Progenitor cell of endocrine pancreas (in vitro differentiated cells): ENCODE measurements around the gene IPMK. TPM values are rescaled to one million over a fixed set of nuclear protein-coding genes. Genes with fewer than 3 reads are reported as not detected.

Experiments
- DNase-seq: peaks from one replicate; pipeline ENCODE4 v3.0.0; 2021; ENCODE audit warnings: low spot score; ENCODE audit not compliant: unreplicated experiment
- H3K27ac Mint-ChIP-seq: 2 replicates; pipeline ENCODE4 v1.8.0; 2021; ENCODE audit warnings: mild to moderate bottlenecking, moderate library complexity, mixed read lengths
- H3K27me3 Mint-ChIP-seq: 2 replicates; pipeline ENCODE4 v1.8.0; 2021; ENCODE audit warnings: mixed read lengths
- H3K36me3 Mint-ChIP-seq: 2 replicates; pipeline ENCODE4 v1.8.0; 2022; ENCODE audit warnings: mixed read lengths; ENCODE audit not compliant: insufficient read depth
- H3K4me1 Mint-ChIP-seq: 2 replicates; pipeline ENCODE4 v1.8.0; 2021; ENCODE audit warnings: low read depth, mixed read lengths
- H3K4me3 Mint-ChIP-seq: 2 replicates; pipeline ENCODE4 v1.8.0; 2021; ENCODE audit warnings: low read depth, mild to moderate bottlenecking, moderate library complexity, mixed read lengths
- H3K9me3 Mint-ChIP-seq: 2 replicates; pipeline ENCODE4 v1.8.0; 2021; ENCODE audit warnings: low read depth, mixed read lengths
- CTCF ChIP-seq: fragments of 200-600 bp; sonication (generic); IDR thresholded peaks from one replicate; pipeline ENCODE4 v1.5.0; 2021; ENCODE audit warnings: antibody characterized with exemption, mild to moderate bottlenecking; ENCODE audit not compliant: unreplicated experiment
- total RNA-seq: library from RNA; stranded (reverse); gene quantifications from 2 replicates; pipeline ENCODE4 v1.2.1, GENCODE V29; 2021

Gene IPMK
- total RNA-seq, 1 donor from 2014 or later: 5.7 TPM

GRCh38 chr10:58210160-58210559, 57.5 kb downstream of the IPMK start:
- Mint-ChIP-seq H3K27ac (peak overlapping the region; percentile 25), H3K36me3 (peaks cover 17% of the 10 kb centered on the region), H3K27me3 (no peaks in the 10 kb centered on the region), H3K4me1 (peaks cover 2% of the 10 kb centered on the region), H3K9me3 (peaks cover 11% of the 10 kb centered on the region), H3K4me3 (no peak overlapping the region)
- no peak for DNase-seq
- no peak for TF ChIP-seq CTCF

GRCh38 chr10:58209669-58210068, 58.0 kb downstream of the IPMK start:
- no peak overlapping the region for H3K27ac Mint-ChIP-seq
- peaks cover 14% of the 10 kb centered on the region for H3K36me3 Mint-ChIP-seq

GRCh38 chr10:58206251-58206650, 61.4 kb downstream of the IPMK start:
- H3K4me1 Mint-ChIP-seq: no peaks in the 10 kb centered on the region
- peaks cover 15% of the 10 kb centered on the region for H3K36me3 Mint-ChIP-seq
- no peak overlapping the region for H3K4me3 Mint-ChIP-seq
- H3K27me3 Mint-ChIP-seq: no peaks in the 10 kb centered on the region
- H3K27ac Mint-ChIP-seq: no peak overlapping the region
- TF ChIP-seq CTCF: no peak
- DNase-seq: no peak
- H3K9me3 Mint-ChIP-seq: peaks cover 11% of the 10 kb centered on the region

More at GRCh38 chr10:58209669-58210068, 58.0 kb downstream of the IPMK start:
- Mint-ChIP-seq H3K4me3 (no peak overlapping the region), H3K9me3 (peaks cover 11% of the 10 kb centered on the region), H3K4me1 (peaks cover 2% of the 10 kb centered on the region), H3K27me3 (no peaks in the 10 kb centered on the region)
- no peak for TF ChIP-seq CTCF
- DNase-seq: no peak

- Mint-ChIP-seq H3K9me3 (peaks cover 3% of the 10 kb centered on the region), H3K4me3 (no peak overlapping the region), H3K36me3 (peaks cover 5% of the 10 kb centered on the region), H3K27me3 (no peaks in the 10 kb centered on the region), H3K4me1 (no peaks in the 10 kb centered on the region), H3K27ac (no peak overlapping the region)
- DNase-seq: no peak
- TF ChIP-seq CTCF: no peak
Observed at GRCh38 chr10:58201704-58202103, 66.0 kb downstream of the IPMK start.

- DNase-seq: no peak
- Mint-ChIP-seq H3K9me3 (no peaks in the 10 kb centered on the region), H3K4me3 (no peak overlapping the region), H3K36me3 (no peaks in the 10 kb centered on the region), H3K27me3 (no peaks in the 10 kb centered on the region), H3K27ac (no peak overlapping the region), H3K4me1 (peaks cover 8% of the 10 kb centered on the region)
- TF ChIP-seq CTCF: no peak
Observed at GRCh38 chr10:58189269-58189668, 78.4 kb downstream of the IPMK start.
